GM11168 (cell line): Measurements from ENCODE around the gene FAM124B.

ENCODE experiments used
- in situ Hi-C: fragments of 300-500 bp; cut with MboI; formaldehyde crosslinking; loops from one replicate; pipeline ENCODE4 v1.12.0; 2022; ENCODE audit warnings: low sequenced_read_pairs; ENCODE audit not compliant: unreplicated experiment

The FAM124B gene, protein sequence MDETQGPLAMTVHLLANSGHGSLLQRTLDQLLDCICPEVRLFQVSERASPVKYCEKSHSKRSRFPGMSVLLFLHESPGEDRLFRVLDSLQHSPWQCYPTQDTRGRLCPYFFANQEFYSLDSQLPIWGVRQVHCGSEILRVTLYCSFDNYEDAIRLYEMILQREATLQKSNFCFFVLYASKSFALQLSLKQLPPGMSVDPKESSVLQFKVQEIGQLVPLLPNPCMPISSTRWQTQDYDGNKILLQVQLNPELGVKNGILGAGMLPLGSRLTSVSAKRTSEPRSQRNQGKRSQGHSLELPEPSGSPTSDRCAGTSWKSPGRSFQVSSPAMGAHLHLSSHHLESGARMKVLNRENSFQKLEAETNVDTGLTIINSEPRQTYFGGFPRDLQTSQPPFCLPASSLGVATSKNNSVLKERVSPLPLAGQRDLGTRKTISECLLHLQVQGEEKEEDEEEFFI

DNA sequence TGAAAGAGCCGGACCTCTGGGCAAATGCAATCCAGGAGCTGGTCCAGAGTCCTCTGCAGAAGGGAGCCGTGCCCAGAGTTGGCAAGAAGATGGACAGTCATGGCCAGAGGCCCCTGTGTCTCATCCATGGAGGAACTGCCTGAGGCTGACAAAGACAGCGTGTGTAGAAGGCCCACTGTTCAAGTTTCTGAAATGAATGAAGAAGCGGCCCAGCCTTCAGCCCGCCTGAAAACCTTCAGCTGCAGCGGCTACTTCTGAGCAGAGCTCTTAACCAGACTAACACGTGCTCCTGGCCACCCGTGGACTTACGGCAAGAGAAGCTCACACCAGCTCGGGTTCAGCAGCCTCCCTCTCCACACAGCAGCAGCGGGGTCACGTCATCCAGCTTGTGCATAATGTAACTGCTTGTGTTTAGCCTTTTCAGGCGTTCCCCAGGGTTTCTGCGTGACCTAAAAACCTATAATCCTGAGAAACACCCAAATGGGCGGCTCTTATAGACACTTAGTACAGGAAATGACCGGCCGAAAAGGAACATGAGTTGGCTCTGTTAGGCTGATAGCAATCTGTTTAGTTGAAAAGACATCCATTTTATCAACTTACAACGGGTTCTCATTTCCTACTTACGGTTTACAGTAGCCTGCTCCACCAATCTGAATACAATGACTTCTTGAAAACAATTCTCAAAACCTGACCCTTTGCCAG, at the start of gene FAM124B:
Gene FAM124B, minus strand, starts transcription at position 467 of the 702 bp plus-strand sequence. Its CDS starts 339 bp downstream, at position 128.
- in situ Hi-C loops = no loop called here

- in situ Hi-C loops = no loop called here
Measured at GRCh38 chr2:224449212-224450147, 47.6 kb upstream of the FAM124B start.

DNA sequence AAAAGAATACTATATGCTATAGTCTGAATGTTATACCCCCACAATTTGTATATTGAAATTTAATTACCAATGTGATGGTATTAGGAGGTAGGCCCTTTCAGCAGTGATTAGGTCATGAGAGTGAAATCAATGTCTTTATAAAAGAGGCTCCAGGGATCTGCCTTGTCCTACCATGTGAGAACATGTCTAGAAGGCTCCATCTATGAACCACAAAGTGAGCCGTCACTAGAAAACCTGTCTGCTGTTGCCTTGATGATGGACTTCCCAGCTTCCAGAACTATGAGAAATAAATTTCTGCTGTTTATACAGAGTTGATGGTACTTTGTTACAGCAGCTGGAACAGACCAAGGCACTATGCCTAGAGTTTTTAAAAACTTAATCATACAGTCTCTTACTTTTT, 46.3 kb upstream of the FAM124B start:
- in situ Hi-C loops = no loop called here

DNA sequence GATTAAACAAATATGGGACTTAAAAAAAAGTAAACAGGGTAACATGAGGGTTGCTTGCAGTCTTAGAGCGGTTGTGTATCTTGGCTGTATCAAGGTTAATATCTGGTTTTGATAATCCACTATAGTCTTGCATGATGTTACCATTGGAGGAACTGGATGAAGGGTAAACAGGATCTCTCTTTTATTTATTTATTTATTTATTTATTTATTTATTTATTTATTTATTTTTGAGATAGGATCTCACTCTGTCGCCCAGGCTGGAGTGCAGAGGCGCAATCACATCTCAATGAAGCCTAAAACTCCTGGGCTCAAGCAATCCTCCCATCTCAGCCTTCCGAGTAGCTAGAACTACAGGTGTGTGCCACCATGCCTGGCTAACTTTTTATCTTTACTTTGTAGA, 42.9 kb upstream of the FAM124B start:
- in situ Hi-C loops = no loop called here

- in situ Hi-C loops = no loop called here
Measured at GRCh38 chr2:224444021-224444420, 42.1 kb upstream of the FAM124B start.

- in situ Hi-C loops = no loop called here
Measured at GRCh38 chr2:224442071-224442967, 40.4 kb upstream of the FAM124B start.

DNA sequence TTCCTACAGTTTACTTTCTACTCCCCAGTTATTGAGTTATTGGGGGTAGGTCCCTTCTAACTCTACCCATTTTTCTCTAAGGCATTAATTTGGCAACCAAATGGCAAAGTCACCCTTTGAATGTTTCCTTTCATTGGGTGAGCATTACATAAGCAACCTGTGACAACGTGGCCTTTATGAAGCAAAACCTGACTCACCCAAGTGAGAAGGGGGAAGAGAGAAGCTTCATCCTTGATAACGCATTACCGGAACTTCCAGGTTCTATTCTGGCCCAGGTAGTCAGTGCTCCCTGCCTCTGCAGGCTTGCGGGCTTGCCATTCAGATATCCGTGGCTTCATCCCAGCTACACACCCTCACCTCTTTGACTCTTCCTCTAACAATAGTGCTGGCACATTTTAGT, 39.1 kb upstream of the FAM124B start:
- in situ Hi-C loops = no loop called here

- in situ Hi-C loops = no loop called here
Measured at GRCh38 chr2:224438726-224439125, 36.8 kb upstream of the FAM124B start.

DNA sequence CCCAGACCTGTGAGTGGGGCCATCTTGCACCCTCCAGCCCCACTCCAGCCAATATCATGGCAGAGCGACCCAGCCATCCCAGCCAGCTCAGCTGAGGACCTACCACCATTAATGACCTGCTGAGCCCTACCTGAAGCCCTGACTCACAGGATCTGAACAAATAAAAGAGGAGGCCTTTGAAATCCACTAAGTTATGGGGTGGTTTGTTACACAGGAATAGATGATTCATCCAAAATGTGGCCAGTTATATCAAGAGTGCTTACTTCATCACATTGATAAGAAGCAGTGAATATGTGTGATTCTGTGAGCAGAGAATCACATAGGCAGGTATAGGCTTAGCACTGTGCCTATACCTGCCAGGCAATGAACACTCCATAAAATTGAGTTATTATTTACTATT, 34.7 kb upstream of the FAM124B start:
- in situ Hi-C loops = no loop called here

DNA sequence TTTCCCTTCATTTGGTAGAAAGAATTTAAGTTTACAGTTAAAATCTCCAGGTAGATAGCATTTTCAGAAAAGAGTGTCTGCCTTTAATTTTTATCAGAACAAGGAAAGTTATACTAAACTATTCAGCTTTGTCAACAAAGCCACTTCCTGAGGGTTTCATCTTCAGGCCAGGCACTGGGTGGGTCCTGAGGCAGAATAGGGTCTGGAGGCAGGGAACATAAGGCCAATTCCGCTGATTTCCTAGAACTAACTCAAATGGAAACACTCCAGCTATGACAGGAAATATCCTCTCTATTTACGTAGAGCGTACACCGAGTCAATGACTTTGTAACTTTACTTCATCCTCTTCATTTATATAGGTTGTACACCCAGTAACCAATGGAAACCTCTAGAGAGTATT, 32.7 kb upstream of the FAM124B start:
- in situ Hi-C loops = no loop called here

- in situ Hi-C loops = no loop called here
Measured at GRCh38 chr2:224433442-224433841, 31.5 kb upstream of the FAM124B start.

DNA sequence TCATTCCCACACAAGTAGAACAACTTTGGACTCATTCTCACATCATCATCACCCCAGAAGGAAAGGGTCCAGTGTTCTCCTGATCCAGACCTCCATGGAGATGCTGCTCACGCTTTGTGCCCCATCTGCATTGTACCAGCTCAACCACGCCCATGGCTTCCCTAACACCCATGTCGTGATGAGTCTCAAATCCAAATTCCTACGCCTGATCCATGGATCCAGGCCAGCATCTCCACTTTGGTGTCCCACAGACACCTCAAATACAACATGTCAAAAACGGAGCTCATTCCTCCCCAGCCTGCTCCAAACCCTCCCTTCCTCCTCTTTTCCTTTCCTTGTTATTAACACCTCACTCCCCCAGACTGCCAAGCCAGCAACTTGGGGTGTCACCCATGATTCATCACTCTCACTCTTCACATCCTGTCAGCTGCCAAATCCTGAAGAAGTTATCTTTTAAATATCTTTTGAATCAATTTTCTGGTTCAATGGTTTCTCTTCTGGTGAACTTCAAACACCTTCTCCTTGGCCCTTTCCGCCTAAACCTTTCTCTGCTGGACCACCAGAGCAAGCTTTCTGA, 30.2 kb upstream of the FAM124B start:
- in situ Hi-C loops = no loop called here

- in situ Hi-C loops = no loop called here
Measured at GRCh38 chr2:224429441-224429810, 27.5 kb upstream of the FAM124B start.

GRCh38 chr2:224428787-224429440, 27.0 kb upstream of the FAM124B start:
- in situ Hi-C loops = no loop called here

GRCh38 chr2:224427471-224427870, 25.6 kb upstream of the FAM124B start:
- in situ Hi-C loops = no loop called here

DNA sequence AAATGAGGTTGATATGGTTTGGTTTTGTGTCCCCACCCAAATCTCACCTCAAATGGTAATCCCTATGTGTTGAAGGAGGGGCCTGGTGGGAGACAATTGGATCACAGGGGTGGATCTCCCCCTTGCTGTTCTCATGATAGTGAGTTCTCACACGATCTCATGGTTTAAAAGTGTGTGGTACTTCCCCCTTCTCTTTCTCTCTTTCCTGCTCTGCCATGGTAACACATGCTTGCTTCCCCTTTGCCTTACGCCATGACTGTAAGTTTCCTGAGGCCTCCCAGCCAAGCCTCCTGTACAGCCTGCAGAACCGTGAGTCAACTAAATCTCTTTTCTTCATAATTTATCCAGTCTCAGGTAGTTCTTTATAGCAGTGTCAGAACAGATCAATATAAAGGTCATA, 24.7 kb upstream of the FAM124B start:
- in situ Hi-C loops = no loop called here

GRCh38 chr2:224421065-224421464, 19.2 kb upstream of the FAM124B start:
- in situ Hi-C loops = no loop called here

DNA sequence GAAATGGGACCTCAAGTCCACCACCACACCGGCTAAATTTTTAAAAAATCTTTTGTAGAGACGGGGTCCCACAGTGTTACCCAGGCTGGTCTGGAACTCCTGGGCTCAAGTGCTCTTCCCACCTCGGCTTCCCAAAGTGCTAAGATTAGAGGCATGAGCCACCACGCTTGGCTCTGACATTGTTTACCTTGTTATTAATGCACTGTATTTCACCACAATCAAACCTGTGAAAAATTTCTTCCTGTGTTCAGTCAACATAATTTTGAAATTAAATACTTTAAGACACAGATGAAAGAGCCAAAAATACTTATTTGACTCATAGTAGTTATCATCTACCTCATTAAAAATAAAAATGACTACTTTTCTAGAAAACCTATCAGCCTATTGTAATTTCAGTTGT, 16.0 kb upstream of the FAM124B start:
- in situ Hi-C loops = no loop called here

- in situ Hi-C loops = no loop called here
Measured at GRCh38 chr2:224417361-224417729, 15.4 kb upstream of the FAM124B start.
